VCaP (cell line): ENCODE data around the gene SLC7A4.
A peak's percentile ranks its signal among the peaks of the same experiment; 100 is the strongest.
"Not testable (repeated sequence)": the region's sequence is repeated elsewhere in the genome, so short reads cannot be mapped to it uniquely, and the experiment has no call there.

Experiments used
- H3K27ac ChIP-seq: fragments of 450-650 bp; 2 replicates; pipeline ENCODE4 v1.5.1; 2017
- CTCF ChIP-seq: fragments of 450-650 bp; conservative IDR thresholded peaks from 2 replicates; pipeline ENCODE4 v1.5.1; 2017; ENCODE audit warnings: mild to moderate bottlenecking, moderate library complexity

SLC7A4 gene

GRCh38 chr22:21075516-21076138 lies 43.3 kb upstream of the SLC7A4 start:
- TF ChIP-seq CTCF = no peak
- no peak overlapping the region for H3K27ac ChIP-seq

- no peak for TF ChIP-seq CTCF
- H3K27ac ChIP-seq = no peak overlapping the region
These were observed 41.8 kb upstream of the SLC7A4 start for GRCh38 chr22:21074102-21074715.

GRCh38 chr22:21073482-21073881 lies 41.1 kb upstream of the SLC7A4 start:
- no peak overlapping the region for H3K27ac ChIP-seq
- no peak for TF ChIP-seq CTCF

- no peak overlapping the region for H3K27ac ChIP-seq
- no peak for TF ChIP-seq CTCF
These were observed 40.7 kb upstream of the SLC7A4 start for GRCh38 chr22:21073023-21073422.

- not testable (repeated sequence) for H3K27ac ChIP-seq
These were observed 39.4 kb upstream of the SLC7A4 start for GRCh38 chr22:21071796-21072195.

- no peak overlapping the region for H3K27ac ChIP-seq
- no peak for TF ChIP-seq CTCF
These were observed 38.6 kb upstream of the SLC7A4 start for GRCh38 chr22:21070690-21071615.

GRCh38 chr22:21069375-21069774 lies 37.0 kb upstream of the SLC7A4 start:
- TF ChIP-seq CTCF = no peak
- peak overlapping the region; percentile 67 for H3K27ac ChIP-seq
